Hepatocyte (in vitro differentiated cells): ENCODE measurements around the gene USP22. TPM values are rescaled to one million over a fixed set of nuclear protein-coding genes. Genes with fewer than 3 reads are reported as not detected.
"Not testable (repeated sequence)": the region's sequence is repeated elsewhere in the genome, so short reads cannot be mapped to it uniquely, and the experiment has no call there.

ENCODE experiments used
- DNase-seq: peaks from one replicate; pipeline ENCODE4 v3.0.0-alpha.2; 2016; ENCODE audit warnings: low spot score
- H2AFZ ChIP-seq: fragments of 200-600 bp; sonication (generic); 2 replicates; pipeline ENCODE4 v1.6.0; 2016; ENCODE audit warnings: antibody characterized with exemption, mild to moderate bottlenecking
- H3K27ac ChIP-seq: fragments of 200-600 bp; sonication (generic); 2 replicates; pipeline ENCODE4 v1.5.1; 2016; ENCODE audit warnings: mild to moderate bottlenecking
- H3K27me3 ChIP-seq: fragments of 200-600 bp; sonication (generic); 2 replicates; pipeline ENCODE4 v1.6.1; 2016
- H3K36me3 ChIP-seq: fragments of 200-600 bp; sonication (generic); replicated peaks from 2 replicates; pipeline ENCODE4 v1.5.1; 2016; ENCODE audit warnings: low read depth; ENCODE audit not compliant: insufficient read depth
- H3K4me1 ChIP-seq: fragments of 200-600 bp; sonication (generic); 2 replicates; pipeline ENCODE4 v1.5.1; 2016; ENCODE audit warnings: mild to moderate bottlenecking, moderate library complexity; ENCODE audit not compliant: insufficient read depth
- H3K4me2 ChIP-seq: fragments of 200-600 bp; sonication (generic); 2 replicates; pipeline ENCODE4 v1.6.0; 2016
- H3K4me3 ChIP-seq: fragments of 200-600 bp; sonication (generic); 2 replicates; pipeline ENCODE4 v1.5.1; 2016; ENCODE audit warnings: mild to moderate bottlenecking
- H3K79me2 ChIP-seq: fragments of 200-600 bp; sonication (generic); 2 replicates; pipeline ENCODE4 v1.6.0; 2017; ENCODE audit warnings: mild to moderate bottlenecking
- H3K9me2 ChIP-seq: fragments of 200-600 bp; sonication (generic); replicated peaks from 2 replicates; pipeline ENCODE4 v1.6.0; 2017; ENCODE audit warnings: mild to moderate bottlenecking; ENCODE audit not compliant: insufficient read depth
- H3K9me3 ChIP-seq: fragments of 200-600 bp; sonication (generic); 2 replicates; pipeline ENCODE4 v1.5.1; 2016; ENCODE audit warnings: low read depth, mild to moderate bottlenecking
- H4K20me1 ChIP-seq: fragments of 200-600 bp; sonication (generic); 2 replicates; pipeline ENCODE4 v1.6.0; 2016; ENCODE audit warnings: mild to moderate bottlenecking; ENCODE audit not compliant: insufficient read depth, poor library complexity, severe bottlenecking
- CTCF ChIP-seq: fragments of 200-600 bp; sonication (generic); IDR thresholded peaks from 2 replicates; pipeline ENCODE4 v1.5.1; 2016; ENCODE audit warnings: antibody characterized with exemption, mild to moderate bottlenecking; ENCODE audit not compliant: poor library complexity
- EZH2 ChIP-seq: fragments of 200-600 bp; sonication (generic); IDR thresholded peaks from 2 replicates; pipeline ENCODE4 v1.6.1; 2016; ENCODE audit warnings: antibody characterized with exemption, mild to moderate bottlenecking, borderline replicate concordance
- EZH2phosphoT487 ChIP-seq: fragments of 200-600 bp; sonication (generic); IDR thresholded peaks from one replicate; pipeline ENCODE4 v1.6.1; 2018; ENCODE audit warnings: antibody characterized with exemption, mild to moderate bottlenecking, low read depth, moderate library complexity; ENCODE audit not compliant: unreplicated experiment, severe bottlenecking
- WGBS: methylation state at CpG from one replicate; pipeline ENCODE4 v1.1.6; 2016; ENCODE audit warnings: low lambda C conversion rate; ENCODE audit errors: missing lambda C conversion rate; 5-methylcytosine and 5-hydroxymethylcytosine counted together
- polyA plus RNA-seq: library from polyadenylated mRNA; unstranded; fragments of >200 nt; fragmentation: Nextera tagmentation; extraction: Ambion mirVana; gene quantifications from 2 replicates; pipeline ENCODE4 v1.2.1, GENCODE V29; 2016
- total RNA-seq: library from RNA; depleted of rRNA; stranded (reverse); fragments of >200 nt; gene quantifications from 2 replicates; pipeline ENCODE4 v1.2.3, GENCODE V29; 2014

USP22 gene
- total and polyA plus RNA-seq, 2 experiments from 2014 or later, result 84.0 to 157 TPM

- no peaks in the 10 kb centered on the region for H3K36me3 ChIP-seq
- DNase-seq, result no peak
- H3K9me2 ChIP-seq, result no peaks in the 10 kb centered on the region
- no peak for TF ChIP-seq CTCF
- no peak for TF ChIP-seq EZH2
- TF ChIP-seq EZH2phosphoT487, result no peak
- no peaks in the 10 kb centered on the region for H3K9me3 ChIP-seq
- no peak overlapping the region for H2AFZ ChIP-seq
- no peaks in the 10 kb centered on the region for H4K20me1 ChIP-seq
- 87% methylated on average over 3 of the region's 3 CpGs for WGBS
- no peaks in the 10 kb centered on the region for H3K4me1 ChIP-seq
- H3K79me2 ChIP-seq, result no peaks in the 10 kb centered on the region
- no peak overlapping the region for H3K4me3 ChIP-seq
- no peak overlapping the region for H3K4me2 ChIP-seq
- no peak overlapping the region for H3K27ac ChIP-seq
- H3K27me3 ChIP-seq, result no peaks in the 10 kb centered on the region
Observed at GRCh38 chr17:20979792-20980083, 63.1 kb downstream of the USP22 start.

- not testable (repeated sequence) for H3K36me3 ChIP-seq
- 83% methylated on average over 9 of the region's 9 CpGs for WGBS
Observed at GRCh38 chr17:20979007-20979791, 63.6 kb downstream of the USP22 start.

GRCh38 chr17:20977609-20978253 lies 65.1 kb downstream of the USP22 start:
- H3K79me2 ChIP-seq, H3K27me3 ChIP-seq, H3K36me3 ChIP-seq, H3K9me2 ChIP-seq, H4K20me1 ChIP-seq, H2AFZ ChIP-seq, H3K9me3 ChIP-seq, H3K4me2 ChIP-seq, DNase-seq, H3K27ac ChIP-seq, H3K4me3 ChIP-seq, H3K4me1 ChIP-seq: not testable (repeated sequence)
- 93% methylated on average over 13 of the region's 13 CpGs for WGBS

More at GRCh38 chr17:20979007-20979791, 63.6 kb downstream of the USP22 start:
- not testable (repeated sequence) for H2AFZ ChIP-seq, H3K79me2 ChIP-seq, H3K9me2 ChIP-seq, H3K27me3 ChIP-seq, H3K4me1 ChIP-seq, H3K4me3 ChIP-seq, H3K9me3 ChIP-seq, H4K20me1 ChIP-seq, H3K27ac ChIP-seq, H3K4me2 ChIP-seq, DNase-seq

GRCh38 chr17:20975566-20975965 lies 67.2 kb downstream of the USP22 start:
- TF ChIP-seq EZH2phosphoT487 (no peak), EZH2 (no peak), CTCF (no peak)
- Histone ChIP-seq H3K4me2 (no peak overlapping the region), H3K27me3 (no peaks in the 10 kb centered on the region), H3K4me3 (no peak overlapping the region), H2AFZ (no peak overlapping the region), H3K4me1 (no peaks in the 10 kb centered on the region), H4K20me1 (no peaks in the 10 kb centered on the region), H3K9me3 (no peaks in the 10 kb centered on the region), H3K9me2 (no peaks in the 10 kb centered on the region), H3K36me3 (no peaks in the 10 kb centered on the region), H3K27ac (no peak overlapping the region), H3K79me2 (no peaks in the 10 kb centered on the region)
- no peak for DNase-seq
- WGBS, result 95% methylated on average over 1 of the region's 1 CpG
